ENCODE data around the gene DOCK3.

DOCK3 gene

GRCh38 chr3:50672656-50673055, 2.1 kb upstream of the DOCK3 start:
- no peaks in the 10 kb centered on the region for H3K4me1 ChIP-seq (ENCODE audit: low read length)
- H3K4me3 ChIP-seq (ENCODE audit: low read length), result no peak overlapping the region
- peaks cover 20% of the 10 kb centered on the region for H3K27me3 ChIP-seq (replicated peaks; ENCODE audit: insufficient read depth, low read length)
- no peak overlapping the region for H3K9ac ChIP-seq (ENCODE audit: low read length)
- H3K9me2 ChIP-seq (replicated peaks; ENCODE audit: insufficient read depth, low read length), result no peaks in the 10 kb centered on the region
- no peak overlapping the region for H3K4me2 ChIP-seq (ENCODE audit: low read depth, low read length)
- no peaks in the 10 kb centered on the region for H3F3A ChIP-seq (ENCODE audit: insufficient read depth, low read length)
- no peaks in the 10 kb centered on the region for H3K9me3 ChIP-seq (replicated peaks; ENCODE audit: insufficient read depth, low read length)
- no peaks in the 10 kb centered on the region for H4K20me1 ChIP-seq (ENCODE audit: insufficient read depth, low read length)
- no peak overlapping the region for H3K27ac ChIP-seq (ENCODE audit: low read length)
- H3K36me3 ChIP-seq (replicated peaks; ENCODE audit: insufficient read depth, low read length), result no peaks in the 10 kb centered on the region
- no peak for DNase-seq
- no peaks in the 10 kb centered on the region for H3K79me2 ChIP-seq (ENCODE audit: low read length)
- H2AFZ ChIP-seq (ENCODE audit: low read length), result no peak overlapping the region
- TF ChIP-seq EZH2 (optimal IDR thresholded peaks at IDR 0.05; ENCODE audit: low read depth, low read length), result no peak
- no peak for TF ChIP-seq CTCF (IDR thresholded peaks at IDR 0.05; ENCODE audit: low read length)
- TF ChIP-seq EZH2phosphoT487 (IDR thresholded peaks at IDR 0.05; ENCODE audit: low read length), result no peak

- no peak overlapping the region for H3K27ac ChIP-seq (ENCODE audit: low read length)
- H3K79me2 ChIP-seq (ENCODE audit: low read length), result no peaks in the 10 kb centered on the region
- H2AFZ ChIP-seq (ENCODE audit: low read length), result no peak overlapping the region
- H3K9me2 ChIP-seq (replicated peaks; ENCODE audit: insufficient read depth, low read length), result no peaks in the 10 kb centered on the region
- H4K20me1 ChIP-seq (ENCODE audit: insufficient read depth, low read length), result no peaks in the 10 kb centered on the region
- no peaks in the 10 kb centered on the region for H3K36me3 ChIP-seq (replicated peaks; ENCODE audit: insufficient read depth, low read length)
- no peak overlapping the region for H3K4me2 ChIP-seq (ENCODE audit: low read depth, low read length)
- peaks cover 20% of the 10 kb centered on the region for H3K27me3 ChIP-seq (replicated peaks; ENCODE audit: insufficient read depth, low read length)
- H3K4me1 ChIP-seq (ENCODE audit: low read length), result no peaks in the 10 kb centered on the region
- no peaks in the 10 kb centered on the region for H3F3A ChIP-seq (ENCODE audit: insufficient read depth, low read length)
- no peak for TF ChIP-seq CTCF (IDR thresholded peaks at IDR 0.05; ENCODE audit: low read length)
- TF ChIP-seq EZH2phosphoT487 (IDR thresholded peaks at IDR 0.05; ENCODE audit: low read length), result no peak
- TF ChIP-seq EZH2 (optimal IDR thresholded peaks at IDR 0.05; ENCODE audit: low read depth, low read length), result no peak
- H3K4me3 ChIP-seq (ENCODE audit: low read length), result no peak overlapping the region
- DNase-seq, result no peak
- no peak overlapping the region for H3K9ac ChIP-seq (ENCODE audit: low read length)
- no peaks in the 10 kb centered on the region for H3K9me3 ChIP-seq (replicated peaks; ENCODE audit: insufficient read depth, low read length)
Observed at GRCh38 chr3:50673931-50674330, 796 bp upstream of the DOCK3 start.

- Histone ChIP-seq H3K36me3 (replicated peaks; ENCODE audit: insufficient read depth, low read length) (no peaks in the 10 kb centered on the region), H3K4me2 (ENCODE audit: low read depth, low read length) (peak overlapping the region; percentile 85), H4K20me1 (ENCODE audit: insufficient read depth, low read length) (no peaks in the 10 kb centered on the region), H3K27me3 (replicated peaks; ENCODE audit: insufficient read depth, low read length) (peaks cover 20% of the 10 kb centered on the region), H3K27ac (ENCODE audit: low read length) (no peak overlapping the region), H3K9me2 (replicated peaks; ENCODE audit: insufficient read depth, low read length) (no peaks in the 10 kb centered on the region), H3F3A (ENCODE audit: insufficient read depth, low read length) (no peaks in the 10 kb centered on the region), H3K4me3 (ENCODE audit: low read length) (peak overlapping the region; percentile 49; the same call in 1 of the 2 replicates), H3K9ac (ENCODE audit: low read length) (peak overlapping the region; percentile 21; the same call in 1 of the 2 replicates), H3K9me3 (replicated peaks; ENCODE audit: insufficient read depth, low read length) (no peaks in the 10 kb centered on the region), H3K79me2 (ENCODE audit: low read length) (no peaks in the 10 kb centered on the region), H3K4me1 (ENCODE audit: low read length) (no peaks in the 10 kb centered on the region), H2AFZ (ENCODE audit: low read length) (0 out of 2 replicates have a peak overlapping the region, but pooled peaks have one; percentile 24)
- peak; percentile 36 for DNase-seq
- TF ChIP-seq CTCF (IDR thresholded peaks at IDR 0.05; ENCODE audit: low read length) (peak; percentile 35), EZH2 (optimal IDR thresholded peaks at IDR 0.05; ENCODE audit: low read depth, low read length) (no peak), EZH2phosphoT487 (IDR thresholded peaks at IDR 0.05; ENCODE audit: low read length) (no peak)
Observed at GRCh38 chr3:50675179-50676030, 678 bp downstream of the DOCK3 start.
